Endothelial cell (in vitro differentiated cells): ENCODE measurements around the gene ZNF546. TPM values are rescaled to one million over a fixed set of nuclear protein-coding genes. Genes with fewer than 3 reads are reported as not detected.

Experiments
- DNase-seq: peaks from one replicate; pipeline ENCODE4 v3.0.0; 2021; ENCODE audit warnings: low spot score
- H3K27ac Mint-ChIP-seq: one replicate; pipeline ENCODE4 v1.8.0; 2021; ENCODE audit warnings: mixed read lengths, inconsistent platforms; ENCODE audit not compliant: unreplicated experiment
- H3K27me3 Mint-ChIP-seq: one replicate; pipeline ENCODE4 v1.8.0; 2021; ENCODE audit warnings: mild to moderate bottlenecking, moderate library complexity, mixed read lengths, inconsistent platforms; ENCODE audit not compliant: unreplicated experiment
- H3K36me3 Mint-ChIP-seq: one replicate; pipeline ENCODE4 v1.8.0; 2021; ENCODE audit warnings: mild to moderate bottlenecking, low read depth, mixed read lengths, inconsistent platforms; ENCODE audit not compliant: unreplicated experiment
- H3K4me1 Mint-ChIP-seq: one replicate; pipeline ENCODE4 v1.8.0; 2021; ENCODE audit warnings: mild to moderate bottlenecking, mixed read lengths, inconsistent platforms; ENCODE audit not compliant: unreplicated experiment
- H3K4me3 Mint-ChIP-seq: one replicate; pipeline ENCODE4 v1.8.0; 2021; ENCODE audit warnings: mild to moderate bottlenecking, mixed read lengths, inconsistent platforms; ENCODE audit not compliant: unreplicated experiment
- H3K9me3 Mint-ChIP-seq: one replicate; pipeline ENCODE4 v1.8.0; 2021; ENCODE audit warnings: mixed read lengths, inconsistent platforms; ENCODE audit not compliant: unreplicated experiment
- total RNA-seq: library from RNA; stranded (reverse); fragmentation: NEBNext Ultra II Directional; extraction: Animal tissue kit (Norgen Biotek cat#: 25700); gene quantifications from one replicate; pipeline ENCODE4 v1.2.1, GENCODE V29; 2021; ENCODE audit not compliant: unreplicated experiment
- TF ChIP-seq, protein P1 (sequence below): fragments of 200-600 bp; sonication (generic); IDR thresholded peaks from one replicate; pipeline ENCODE4 v1.5.0; 2021; ENCODE audit warnings: antibody characterized with exemption; ENCODE audit not compliant: unreplicated experiment

ZNF546 gene
- total RNA-seq, 1 donor from 2014 or later: 4.0 TPM

- Mint-ChIP-seq H3K36me3 (peaks cover 10% of the 10 kb centered on the region), H3K4me1 (peaks cover 18% of the 10 kb centered on the region), H3K27ac (no peak overlapping the region), H3K4me3 (peak overlapping the region; percentile 100), H3K9me3 (peaks cover 3% of the 10 kb centered on the region), H3K27me3 (peaks cover 7% of the 10 kb centered on the region)
- no peak for DNase-seq
- TF ChIP-seq, protein P1, sequence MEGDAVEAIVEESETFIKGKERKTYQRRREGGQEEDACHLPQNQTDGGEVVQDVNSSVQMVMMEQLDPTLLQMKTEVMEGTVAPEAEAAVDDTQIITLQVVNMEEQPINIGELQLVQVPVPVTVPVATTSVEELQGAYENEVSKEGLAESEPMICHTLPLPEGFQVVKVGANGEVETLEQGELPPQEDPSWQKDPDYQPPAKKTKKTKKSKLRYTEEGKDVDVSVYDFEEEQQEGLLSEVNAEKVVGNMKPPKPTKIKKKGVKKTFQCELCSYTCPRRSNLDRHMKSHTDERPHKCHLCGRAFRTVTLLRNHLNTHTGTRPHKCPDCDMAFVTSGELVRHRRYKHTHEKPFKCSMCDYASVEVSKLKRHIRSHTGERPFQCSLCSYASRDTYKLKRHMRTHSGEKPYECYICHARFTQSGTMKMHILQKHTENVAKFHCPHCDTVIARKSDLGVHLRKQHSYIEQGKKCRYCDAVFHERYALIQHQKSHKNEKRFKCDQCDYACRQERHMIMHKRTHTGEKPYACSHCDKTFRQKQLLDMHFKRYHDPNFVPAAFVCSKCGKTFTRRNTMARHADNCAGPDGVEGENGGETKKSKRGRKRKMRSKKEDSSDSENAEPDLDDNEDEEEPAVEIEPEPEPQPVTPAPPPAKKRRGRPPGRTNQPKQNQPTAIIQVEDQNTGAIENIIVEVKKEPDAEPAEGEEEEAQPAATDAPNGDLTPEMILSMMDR: no peak
These were observed 57.8 kb downstream of the ZNF546 start for GRCh38 chr19:40054632-40055031.

- peaks cover 11% of the 10 kb centered on the region for H3K36me3 Mint-ChIP-seq
- peaks cover 18% of the 10 kb centered on the region for H3K4me1 Mint-ChIP-seq
- DNase-seq: no peak
- H3K9me3 Mint-ChIP-seq: peaks cover 7% of the 10 kb centered on the region
- H3K27me3 Mint-ChIP-seq: peaks cover 7% of the 10 kb centered on the region
- peak overlapping the region; percentile 84 for H3K27ac Mint-ChIP-seq
- peak overlapping the region; percentile 100 for H3K4me3 Mint-ChIP-seq
- TF ChIP-seq, protein P1: no peak
These were observed 58.2 kb downstream of the ZNF546 start for GRCh38 chr19:40055049-40055448.

- peak within 1 kb of the TSS; percentile 100 for H3K4me3 Mint-ChIP-seq
- H3K4me1 Mint-ChIP-seq: peaks cover 18% of the 10 kb centered on the region
- peaks cover 7% of the 10 kb centered on the region for H3K27me3 Mint-ChIP-seq
- peaks cover 7% of the 10 kb centered on the region for H3K9me3 Mint-ChIP-seq
- peaks cover 6% of the 10 kb centered on the region for H3K36me3 Mint-ChIP-seq
- peak within 1 kb of the TSS; percentile 84 for H3K27ac Mint-ChIP-seq
- DNase-seq: peak; percentile 42
- TF ChIP-seq, protein P1: no peak
These were observed 59.1 kb downstream of the ZNF546 start, which contains the start of gene ZNF780B for GRCh38 chr19:40055832-40056504. TSS of gene ZNF780B (minus strand) at chr19:40056231. CDS start at chr19:40050332, 5,899 bp downstream.

- no peak for DNase-seq
- Mint-ChIP-seq H3K9me3 (peaks cover 7% of the 10 kb centered on the region), H3K27ac (peak overlapping the region; percentile 71)
These were observed 59.6 kb downstream of the ZNF546 start for GRCh38 chr19:40056505-40056904.

DNA sequence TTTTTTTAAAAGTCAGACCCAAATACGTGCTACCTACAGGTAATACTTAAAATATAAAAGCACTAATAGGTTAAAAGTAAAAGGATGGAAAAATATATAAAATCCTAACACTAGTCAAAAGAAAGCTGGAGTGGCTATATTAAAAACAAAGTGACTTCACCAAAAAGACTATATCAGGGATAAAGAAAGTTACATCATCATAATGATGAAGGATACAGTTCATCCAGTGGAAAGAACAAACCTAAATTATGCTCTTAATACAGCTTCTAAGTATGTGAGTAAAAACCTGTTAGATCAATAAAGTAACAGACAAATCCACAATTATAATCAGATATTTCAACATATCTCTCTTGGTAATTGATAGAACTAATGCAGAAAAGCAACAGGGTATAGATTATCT, 60.3 kb downstream of the ZNF546 start:
- TF ChIP-seq, protein P1: no peak
- H3K27me3 Mint-ChIP-seq: peaks cover 7% of the 10 kb centered on the region

More at GRCh38 chr19:40056505-40056904, 59.6 kb downstream of the ZNF546 start:
- TF ChIP-seq, protein P1: no peak
- Mint-ChIP-seq H3K4me1 (peaks cover 18% of the 10 kb centered on the region), H3K4me3 (peak overlapping the region; percentile 100), H3K36me3 (peaks cover 6% of the 10 kb centered on the region), H3K27me3 (peaks cover 7% of the 10 kb centered on the region)

More for the DNA sequence above, 60.3 kb downstream of the ZNF546 start:
- peaks cover 7% of the 10 kb centered on the region for H3K9me3 Mint-ChIP-seq
- peaks cover 18% of the 10 kb centered on the region for H3K4me1 Mint-ChIP-seq
- no peak for DNase-seq
- H3K4me3 Mint-ChIP-seq: peak overlapping the region; percentile 100
- H3K27ac Mint-ChIP-seq: no peak overlapping the region
- H3K36me3 Mint-ChIP-seq: peaks cover 6% of the 10 kb centered on the region
